NK-92 (cell line): ENCODE results near the gene MAMDC4.
"Not testable (repeated sequence)": the region's sequence is repeated elsewhere in the genome, so short reads cannot be mapped to it uniquely, and the experiment has no call there.

Source experiments
- DNase-seq: peaks from one replicate; lab custom pipeline; 2025; ENCODE audit not compliant: unreplicated experiment; lab: John Stamatoyannopoulos, UW

Gene MAMDC4

DNA sequence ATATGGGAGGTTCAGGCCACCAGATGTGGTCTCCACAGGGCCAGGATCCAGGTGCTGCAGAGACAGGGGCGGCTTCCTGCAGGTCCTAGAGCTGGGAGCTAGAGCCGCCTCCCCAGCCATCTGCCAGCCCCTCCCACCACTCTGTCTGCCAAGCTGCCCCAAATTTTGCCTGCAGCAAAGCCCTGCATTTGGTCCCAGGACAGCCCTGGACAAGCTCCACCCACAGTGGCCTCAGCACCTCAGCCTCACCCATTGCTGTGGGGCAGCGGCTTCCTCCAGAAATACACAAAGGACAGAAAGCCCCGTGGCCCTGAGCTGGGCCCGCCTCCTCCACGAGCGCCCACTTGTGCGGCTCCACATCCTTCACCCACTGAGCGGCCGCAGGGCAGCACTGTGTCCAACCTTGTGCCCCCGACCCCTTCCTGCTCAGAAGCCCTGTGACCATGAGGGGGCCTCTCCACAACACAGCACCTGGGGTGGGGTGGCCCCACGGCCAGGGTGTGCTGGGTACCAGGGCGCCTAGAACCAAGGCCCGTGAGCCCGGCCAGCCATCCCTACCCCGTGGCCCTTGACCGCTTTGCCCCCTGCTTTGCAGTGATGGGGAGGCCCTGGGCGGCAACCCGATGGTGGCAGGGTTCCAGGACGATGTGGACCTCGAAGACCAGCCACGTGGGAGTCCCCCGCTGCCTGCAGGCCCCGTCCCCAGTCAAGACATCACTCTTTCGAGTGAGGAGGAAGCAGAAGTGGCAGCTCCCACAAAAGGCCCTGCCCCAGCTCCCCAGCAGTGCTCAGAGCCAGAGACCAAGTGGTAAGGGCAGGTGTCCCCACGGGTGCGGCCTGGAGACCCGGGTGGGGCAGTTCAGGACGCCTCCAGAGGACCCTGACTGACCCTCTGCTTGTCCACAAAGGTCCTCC, 13.6 kb upstream of the MAMDC4 start:
- DNase-seq = no peak

DNA sequence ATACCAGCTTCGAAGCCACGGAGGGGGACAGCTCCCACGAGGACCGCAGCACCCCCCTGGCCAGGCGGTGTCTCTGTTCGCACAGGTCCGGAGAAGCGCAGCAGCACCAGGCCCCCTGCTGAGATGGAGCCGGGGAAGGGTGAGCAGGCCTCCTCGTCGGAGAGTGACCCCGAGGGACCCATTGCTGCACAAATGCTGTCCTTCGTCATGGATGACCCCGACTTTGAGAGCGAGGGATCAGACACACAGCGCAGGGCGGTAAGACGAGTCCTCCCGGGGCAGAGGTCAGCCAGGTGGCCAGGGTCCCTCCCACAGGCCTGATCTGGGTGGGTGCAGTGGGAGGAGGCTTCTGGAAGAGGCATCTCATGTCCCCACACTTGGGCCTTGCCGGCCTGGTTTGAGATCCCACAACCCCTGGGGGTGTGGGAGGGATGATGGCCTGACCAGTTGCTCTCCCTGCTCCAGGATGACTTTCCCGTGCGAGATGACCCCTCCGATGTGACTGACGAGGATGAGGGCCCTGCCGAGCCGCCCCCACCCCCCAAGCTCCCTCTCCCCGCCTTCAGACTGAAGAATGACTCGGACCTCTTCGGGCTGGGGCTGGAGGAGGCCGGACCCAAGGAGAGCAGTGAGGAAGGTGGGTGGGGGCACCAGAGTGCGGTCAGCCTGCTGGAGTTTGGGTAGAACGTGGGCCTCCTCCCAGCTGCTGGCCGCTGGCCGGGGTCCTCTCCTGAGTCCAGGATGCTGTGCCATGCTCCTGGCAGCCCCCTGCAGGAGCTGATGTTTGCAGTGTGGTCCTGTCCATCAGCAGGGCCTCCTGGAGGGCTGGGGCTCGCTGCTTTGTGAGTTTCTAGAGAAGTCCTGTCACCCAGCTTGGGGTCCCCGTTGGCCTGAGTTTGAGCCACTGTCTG, 12.7 kb upstream of the MAMDC4 start:
- no peak for DNase-seq

DNA sequence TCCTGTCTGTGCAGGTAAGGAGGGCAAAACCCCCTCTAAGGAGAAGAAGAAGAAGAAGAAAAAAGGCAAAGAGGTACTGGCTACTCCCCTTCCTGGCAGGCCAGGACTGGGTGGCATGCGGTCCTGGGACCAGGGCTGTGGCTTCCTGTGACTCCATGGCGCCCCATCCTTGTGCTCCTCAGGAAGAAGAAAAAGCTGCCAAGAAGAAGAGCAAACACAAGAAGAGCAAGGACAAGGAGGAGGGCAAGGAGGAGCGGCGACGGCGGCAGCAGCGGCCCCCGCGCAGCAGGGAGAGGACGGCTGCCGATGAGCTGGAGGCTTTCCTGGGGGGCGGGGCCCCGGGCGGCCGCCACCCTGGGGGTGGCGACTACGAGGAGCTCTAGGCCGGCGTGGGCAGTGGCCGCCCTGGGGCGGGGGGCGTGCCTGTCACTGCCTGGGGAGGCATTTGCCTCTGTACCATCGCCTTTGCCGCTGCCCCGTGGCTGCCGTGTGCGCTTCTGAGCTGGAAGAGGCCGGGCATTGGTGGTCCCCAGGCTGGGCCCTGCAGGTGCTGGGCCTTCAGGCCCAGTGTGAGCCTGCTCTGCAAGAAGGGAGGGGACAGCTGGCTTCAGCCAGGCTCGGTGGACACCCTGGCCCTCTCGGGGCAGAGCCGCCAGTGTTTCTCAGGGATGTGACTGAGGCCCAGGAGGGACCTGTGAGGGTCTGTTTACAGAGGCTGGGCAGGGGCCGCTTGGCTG, 11.8 kb upstream of the MAMDC4 start:
- DNase-seq = no peak

DNA sequence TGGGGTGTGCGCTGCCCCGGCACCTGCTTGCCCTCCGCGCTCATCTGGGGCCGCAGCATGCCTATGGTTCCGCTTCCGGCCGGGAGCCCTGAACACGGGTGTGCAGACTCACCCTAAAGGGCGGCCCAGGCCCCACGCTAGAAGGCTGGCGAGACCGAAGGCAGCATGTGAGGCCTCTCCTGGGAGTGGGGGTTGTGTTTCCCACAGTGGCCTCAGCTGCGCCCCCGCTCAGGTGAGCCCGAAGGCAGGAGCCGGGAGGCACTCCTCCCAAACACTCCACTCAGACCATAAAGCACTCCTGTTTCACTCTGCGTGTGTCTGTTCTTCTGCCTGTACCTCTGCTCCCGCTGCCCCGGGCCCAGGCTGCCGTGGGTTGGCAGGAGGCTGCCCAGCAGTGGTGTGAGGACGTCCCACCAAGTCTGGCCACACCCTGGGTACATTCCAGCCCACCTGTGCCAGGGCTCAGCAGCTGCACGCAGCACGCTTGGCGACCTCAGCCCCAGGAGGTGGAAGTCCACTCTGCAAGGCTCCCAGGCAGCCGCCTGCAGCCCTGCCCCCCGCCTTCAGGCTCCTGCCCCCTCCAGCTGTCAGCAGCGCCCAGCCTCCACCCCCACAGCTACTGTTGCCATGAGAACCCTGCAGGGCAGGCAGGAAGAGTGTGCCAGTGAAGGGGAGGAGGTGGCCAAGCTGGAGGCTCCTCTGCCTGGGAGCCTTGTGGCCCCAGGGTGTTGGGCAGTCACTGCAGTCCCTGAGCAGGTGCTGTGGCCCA, 11.1 kb upstream of the MAMDC4 start:
- no peak for DNase-seq

DNA sequence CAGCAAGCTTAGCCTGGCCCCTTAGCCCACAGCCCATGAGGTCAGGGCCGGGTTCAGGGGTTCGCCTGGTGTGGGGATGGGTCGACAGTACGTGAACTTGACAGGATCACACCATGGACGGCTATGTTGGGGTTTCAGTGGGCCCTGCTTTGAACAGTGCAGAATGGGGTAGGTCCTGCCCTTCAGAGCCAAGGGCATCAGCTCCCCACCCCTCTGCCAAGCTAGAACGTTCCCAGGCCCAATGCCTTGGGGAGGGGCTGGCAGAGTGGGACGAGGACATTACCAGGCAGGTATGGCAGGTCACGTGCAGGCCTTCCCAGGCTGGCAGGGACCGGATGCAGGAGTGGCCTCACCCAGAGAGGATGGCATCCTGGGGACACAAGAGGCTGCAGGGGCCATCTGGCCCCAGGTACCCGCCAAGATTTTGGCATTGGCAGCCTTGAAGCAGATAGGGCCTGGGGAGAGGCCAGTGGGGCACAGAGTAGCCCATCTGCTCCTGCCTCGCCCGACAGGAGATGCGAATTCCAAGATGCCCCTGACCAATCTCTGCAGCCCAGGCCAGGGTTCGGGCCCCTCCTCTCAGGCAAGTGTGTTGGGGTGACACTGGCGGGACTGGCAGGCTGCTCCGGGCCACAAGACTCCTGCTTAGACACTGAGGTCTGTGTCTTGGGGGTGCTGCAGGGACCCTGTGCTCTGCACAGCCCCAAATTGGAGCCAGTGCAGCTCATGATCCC, 10.3 kb upstream of the MAMDC4 start:
- DNase-seq = not testable (repeated sequence)

DNA sequence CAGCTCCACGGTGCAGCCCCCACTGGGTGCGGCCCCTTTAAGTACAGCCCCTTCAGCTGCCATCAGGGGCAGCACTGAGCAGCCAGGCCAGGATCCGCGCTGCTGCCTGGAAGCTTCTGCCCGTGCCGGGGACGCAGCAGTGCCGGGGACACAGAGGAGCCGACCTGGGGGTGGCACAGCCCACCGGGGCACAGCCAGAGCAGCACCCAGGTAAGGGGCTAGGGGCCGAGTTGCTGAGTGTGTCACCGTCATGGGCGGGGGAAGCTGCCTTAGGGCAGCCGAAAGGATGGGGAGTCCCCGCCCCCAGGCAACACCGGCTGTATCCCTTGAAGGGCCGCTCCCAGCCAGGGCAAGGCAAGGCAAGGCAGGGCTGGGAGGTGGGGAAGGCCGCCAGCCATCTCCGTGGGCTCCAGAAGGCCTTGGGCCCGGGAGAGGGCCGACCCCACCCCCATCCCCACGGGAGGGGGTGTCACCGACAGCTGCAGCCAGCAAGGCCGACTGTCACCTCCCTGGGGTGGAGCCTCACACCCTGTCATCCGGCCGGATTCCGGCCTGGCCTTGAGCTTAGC, 9.7 kb upstream of the MAMDC4 start, which contains the start of gene AJM1:
Gene AJM1, plus strand, starts transcription at position 99 of the 569 bp plus-strand sequence. CDS start 1,937 bp downstream, outside the sequence.
- not testable (repeated sequence) for DNase-seq

DNA sequence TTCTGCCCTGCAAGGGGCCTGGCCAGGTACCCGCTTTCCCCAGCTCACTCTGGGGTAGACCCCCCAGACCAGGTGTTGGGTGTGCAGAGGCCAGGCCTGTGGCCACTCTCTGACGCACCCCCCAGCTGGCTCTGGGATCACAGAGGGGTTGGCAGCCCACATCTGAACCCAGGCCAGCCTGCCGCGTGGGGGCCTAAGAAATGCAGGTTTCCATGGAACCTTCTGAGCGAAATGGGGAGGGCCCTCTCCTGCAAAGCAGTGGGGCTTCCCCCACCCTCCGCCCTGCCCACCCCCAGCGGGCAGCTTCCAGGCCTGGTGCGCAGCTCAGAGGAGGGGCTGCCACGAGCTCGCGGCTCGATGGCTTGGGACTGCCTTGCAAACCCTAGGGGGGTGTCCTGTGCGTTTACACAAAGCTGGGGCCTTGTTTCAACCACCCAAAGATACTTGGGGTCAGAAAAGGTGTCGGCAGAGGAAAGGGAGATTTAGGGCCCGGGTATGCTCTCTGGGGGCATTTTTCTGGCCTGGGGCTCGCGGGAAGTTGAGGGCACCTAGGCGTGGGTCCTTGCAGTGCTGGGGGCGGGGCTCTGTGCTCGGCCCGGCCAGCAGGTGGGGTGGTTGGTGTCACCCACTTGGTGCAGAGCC, 8.9 kb upstream of the MAMDC4 start:
- not testable (repeated sequence) for DNase-seq

DNA sequence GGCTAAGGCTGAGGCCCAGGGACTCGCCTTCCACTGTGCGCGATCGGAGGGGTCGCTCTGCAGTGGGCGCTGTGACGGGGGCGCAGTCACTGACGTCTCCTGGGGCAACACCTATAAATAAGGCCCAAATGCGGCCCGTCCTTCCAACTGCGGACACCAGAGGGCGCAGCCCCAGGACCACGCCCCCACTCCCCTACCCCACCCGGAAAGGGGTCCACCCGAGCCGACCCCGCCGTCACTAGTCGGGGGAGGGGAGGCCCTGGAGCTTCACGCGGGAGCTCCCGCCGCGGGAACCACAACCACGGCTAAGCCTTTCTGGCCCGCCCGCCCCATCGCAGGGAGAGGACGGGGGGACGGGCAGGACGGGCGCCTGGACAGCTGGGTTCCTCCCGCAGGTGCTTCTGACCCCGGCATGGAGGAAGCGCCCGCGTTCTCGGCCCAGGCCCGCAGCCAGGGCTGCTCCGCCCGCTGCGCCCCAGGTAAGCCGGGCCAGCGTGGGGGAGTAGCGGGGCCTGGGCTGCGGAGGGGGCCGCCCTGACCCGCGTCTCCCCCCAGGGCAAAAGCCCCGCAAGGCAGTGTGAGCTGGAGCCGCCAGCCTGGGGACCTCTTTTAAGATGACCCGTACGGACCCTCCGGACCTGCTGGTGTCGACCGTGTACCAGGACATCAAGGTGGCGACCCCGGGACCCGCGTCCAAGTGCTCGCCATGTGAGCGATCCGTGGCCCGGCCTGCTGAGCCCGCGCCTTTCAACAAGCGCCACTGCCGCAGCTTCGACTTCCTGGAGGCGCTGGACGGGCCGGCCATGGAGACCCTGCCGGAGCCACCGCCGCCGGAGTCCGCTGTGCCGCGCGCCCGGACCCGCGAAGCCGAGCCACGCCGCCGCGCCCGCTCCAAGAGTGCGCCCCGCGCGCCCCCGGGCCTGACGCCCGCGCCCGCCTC, 8.1 kb upstream of the MAMDC4 start:
- not testable (repeated sequence) for DNase-seq

DNA sequence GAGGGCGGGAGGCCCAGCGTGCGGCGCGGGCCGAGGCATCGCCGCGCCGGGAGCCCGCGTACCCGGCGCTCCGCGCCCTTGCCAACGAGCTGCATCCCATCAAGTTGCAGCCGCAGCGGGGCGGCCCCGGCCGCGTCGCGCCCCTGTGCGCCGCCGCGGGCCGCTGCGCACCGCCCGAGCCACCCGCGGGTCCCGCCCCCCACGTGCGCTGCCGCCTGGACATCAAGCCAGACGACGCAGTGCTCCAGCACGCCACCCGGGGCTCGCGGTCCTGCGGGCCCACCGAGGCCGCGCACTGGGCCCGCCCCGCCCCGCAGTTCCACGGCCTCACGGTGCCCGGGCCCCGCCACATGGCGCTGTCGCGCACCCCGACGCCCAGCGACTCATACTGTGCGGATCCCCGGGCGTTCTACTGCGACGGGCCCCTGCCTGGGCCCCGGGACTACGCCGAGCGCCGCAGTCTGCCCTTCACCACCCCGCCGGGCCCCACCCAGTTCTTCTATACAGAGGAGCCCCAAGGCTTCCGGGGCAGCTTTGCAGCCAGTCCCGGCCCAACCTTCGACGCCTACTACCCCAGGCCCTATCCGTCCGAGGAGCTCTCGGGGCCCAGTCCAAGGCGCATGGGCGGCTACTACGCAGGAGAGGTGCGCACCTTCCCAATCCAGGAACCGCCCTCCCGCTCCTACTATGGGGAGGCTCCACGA, 7.2 kb upstream of the MAMDC4 start:
- no peak for DNase-seq

DNA sequence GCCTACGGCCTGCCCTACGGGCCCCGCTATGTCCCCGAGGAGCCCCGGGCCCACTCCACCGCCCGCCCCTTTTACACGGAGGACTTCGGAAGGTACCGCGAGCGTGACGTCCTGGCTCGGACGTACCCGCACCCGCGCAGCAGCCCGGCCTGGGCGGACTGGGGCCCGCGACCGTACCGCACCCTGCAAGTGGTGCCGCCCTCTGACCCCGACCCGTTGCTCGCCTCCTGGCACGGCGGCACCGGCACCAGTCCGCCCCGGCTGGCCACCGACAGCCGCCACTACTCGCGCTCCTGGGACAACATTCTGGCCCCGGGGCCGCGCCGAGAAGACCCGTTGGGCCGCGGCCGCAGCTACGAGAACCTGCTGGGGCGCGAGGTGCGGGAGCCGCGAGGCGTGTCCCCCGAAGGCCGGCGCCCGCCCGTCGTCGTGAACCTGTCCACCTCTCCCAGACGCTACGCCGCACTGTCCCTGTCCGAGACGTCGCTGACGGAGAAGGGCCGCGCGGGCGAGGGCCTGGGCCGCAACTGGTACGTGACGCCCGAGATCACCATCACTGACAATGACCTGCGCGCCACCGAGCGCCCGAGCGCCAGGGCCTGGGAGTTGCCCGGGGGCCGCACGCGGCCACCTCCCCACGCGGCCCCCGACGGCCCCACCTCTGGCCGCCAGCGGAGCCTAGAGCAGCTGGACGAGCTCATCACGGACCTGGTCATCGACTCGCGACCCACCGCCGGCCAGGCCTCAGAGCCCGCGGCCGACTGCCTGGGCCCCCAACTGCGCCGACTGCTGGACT, 6.5 kb upstream of the MAMDC4 start:
- DNase-seq = no peak

DNA sequence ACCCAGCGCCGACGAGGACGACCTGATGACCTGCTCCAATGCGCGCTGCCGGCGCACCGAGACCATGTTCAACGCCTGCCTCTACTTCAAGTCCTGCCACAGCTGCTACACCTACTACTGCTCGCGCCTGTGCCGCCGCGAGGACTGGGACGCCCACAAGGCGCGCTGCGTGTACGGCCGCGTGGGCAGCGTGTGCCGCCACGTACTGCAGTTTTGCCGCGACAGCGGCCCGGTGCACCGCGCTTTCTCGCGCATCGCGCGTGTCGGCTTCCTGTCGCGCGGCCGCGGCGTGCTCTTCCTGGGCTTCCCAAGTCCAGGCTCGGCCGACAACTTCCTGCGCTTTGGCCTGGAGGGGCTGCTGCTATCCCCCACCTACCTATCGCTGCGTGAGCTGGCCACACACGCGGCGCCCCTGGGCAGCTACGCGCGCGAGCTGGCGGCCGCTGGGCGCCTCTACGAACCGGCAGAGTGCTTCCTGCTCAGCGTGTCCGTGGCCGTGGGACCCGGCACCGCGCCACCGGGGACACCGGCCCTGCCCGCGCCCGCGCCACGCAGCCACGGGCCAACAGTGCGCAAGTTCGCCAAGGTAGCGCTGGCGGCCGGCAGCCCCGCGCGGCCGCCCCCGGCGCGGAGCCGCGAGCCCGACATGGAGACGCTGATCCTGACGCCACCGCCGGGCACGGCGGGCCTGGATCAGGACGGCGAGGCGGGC, 5.6 kb upstream of the MAMDC4 start:
- no peak for DNase-seq

DNA sequence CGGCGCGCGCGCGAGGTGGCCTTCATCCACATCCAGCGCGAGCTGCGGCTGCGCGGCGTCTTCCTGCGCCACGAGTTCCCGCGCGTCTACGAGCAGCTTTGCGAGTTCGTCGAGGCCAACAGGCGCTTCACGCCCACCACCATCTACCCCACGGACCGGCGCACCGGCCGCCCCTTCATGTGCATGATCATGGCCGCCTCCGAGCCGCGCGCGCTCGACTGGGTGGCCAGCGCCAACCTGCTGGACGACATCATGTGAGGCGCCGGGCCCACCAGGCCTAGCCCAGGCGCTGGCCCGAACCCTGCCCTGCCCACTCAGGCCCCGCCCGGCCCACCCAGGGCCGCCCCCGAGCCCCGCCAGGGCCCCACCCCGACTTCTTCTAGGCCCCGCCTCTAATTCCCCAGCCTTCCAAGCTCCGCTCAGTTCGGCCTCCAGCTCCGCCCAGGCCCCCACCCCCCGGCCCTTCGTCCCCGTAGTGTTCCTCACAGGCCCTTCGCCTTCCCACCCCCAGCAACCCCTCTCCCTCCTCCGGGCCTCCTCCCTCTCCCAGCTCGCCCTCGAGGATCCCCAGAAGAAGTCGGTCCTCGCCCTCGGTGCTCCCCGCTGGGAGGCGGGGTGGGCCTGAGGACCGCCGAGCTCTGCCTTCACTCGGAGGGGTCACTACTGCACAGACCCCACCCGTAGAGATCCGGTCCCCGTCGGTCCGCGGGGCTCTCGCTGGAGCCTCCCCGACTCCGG, 4.9 kb upstream of the MAMDC4 start:
- DNase-seq = no peak

DNA sequence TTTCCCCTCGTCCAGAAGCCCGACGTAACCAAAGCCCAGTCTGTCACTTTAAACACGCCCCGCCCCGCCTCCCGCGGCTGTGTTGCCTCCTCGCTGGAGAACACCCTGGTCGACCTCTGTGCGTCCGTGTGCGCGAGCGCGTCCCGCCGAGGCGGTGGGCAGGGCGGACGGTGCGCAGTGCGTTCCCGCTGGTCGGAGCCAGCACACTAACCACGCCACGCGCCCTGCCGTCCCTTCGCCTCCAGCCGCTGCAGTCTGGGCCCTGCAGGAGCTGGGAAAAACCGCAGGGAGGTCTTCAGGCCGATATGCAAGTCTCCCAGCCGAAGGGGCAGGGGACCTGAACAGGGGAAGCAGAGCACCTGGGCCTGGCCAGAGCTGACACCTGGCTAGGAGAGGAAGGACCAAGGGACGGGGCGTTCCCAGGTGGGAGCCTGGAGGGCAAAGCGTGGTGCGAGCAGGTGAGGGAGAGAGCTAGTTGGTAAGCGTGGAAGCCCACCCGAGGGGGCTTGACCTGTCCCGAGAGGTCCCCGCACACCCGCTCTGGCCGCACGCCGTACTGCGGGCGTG, 4.2 kb upstream of the MAMDC4 start:
- no peak for DNase-seq

DNA sequence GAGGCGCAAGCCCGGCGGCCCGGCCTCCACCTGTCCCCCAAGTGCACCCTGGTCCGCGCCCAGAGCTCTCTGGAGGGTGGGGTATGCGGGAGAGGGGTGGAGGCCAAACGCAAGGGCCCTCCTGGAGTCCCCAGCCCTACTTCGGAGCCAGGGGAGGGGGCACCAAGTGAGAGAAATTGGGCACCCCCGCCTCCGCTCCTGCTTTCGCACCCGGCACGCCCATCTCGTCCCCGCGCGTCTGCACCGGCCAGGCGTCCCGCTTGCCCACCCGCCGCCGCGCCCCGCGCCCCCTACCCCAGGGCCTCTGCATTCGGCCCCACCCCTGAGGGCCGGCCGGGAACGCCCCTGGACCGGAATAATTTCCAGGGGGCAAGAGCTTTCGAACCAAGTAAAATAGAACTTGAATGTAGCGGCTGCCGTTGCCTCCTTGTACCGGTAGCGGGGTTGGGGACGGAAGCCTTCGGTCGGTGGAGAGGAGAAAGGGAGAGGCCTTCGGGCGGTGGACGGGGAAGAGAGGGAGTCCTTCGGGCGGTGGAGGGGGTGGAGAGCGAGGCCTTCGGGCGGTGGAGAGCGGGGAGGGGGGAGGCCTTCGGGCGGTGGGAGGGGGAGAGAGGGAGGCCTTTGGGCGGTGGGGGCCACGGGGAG, 3.6 kb upstream of the MAMDC4 start:
- DNase-seq = no peak
